ENCODE data around the gene PCDH15. TPM values are rescaled to one million over a fixed set of nuclear protein-coding genes. Genes with fewer than 3 reads are reported as not detected.
"Not testable (repeated sequence)": the region's sequence is repeated elsewhere in the genome, so short reads cannot be mapped to it uniquely, and the experiment has no call there.

Gene PCDH15
- polyA plus RNA-seq, 1 donor, result 1.0 TPM

DNA sequence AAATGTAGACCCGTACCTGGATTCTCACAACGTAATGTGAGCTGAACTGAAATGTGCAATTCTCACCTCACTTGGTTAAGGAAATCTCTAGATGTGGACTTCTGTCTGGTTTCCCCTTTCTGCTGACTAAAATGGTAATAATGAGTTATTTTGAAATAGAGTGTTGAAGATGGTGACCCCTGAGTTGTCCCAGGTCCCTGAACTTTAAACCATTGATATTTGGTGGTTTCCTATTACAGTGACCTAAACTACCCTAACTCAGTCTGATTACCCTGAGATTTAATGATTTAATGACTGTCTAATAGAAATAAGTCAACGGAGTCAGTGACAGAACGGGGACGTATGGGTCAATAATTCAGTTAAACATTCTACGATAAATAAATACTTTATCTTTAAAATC lies 845.9 kb downstream of the PCDH15 start:
- no peak for DNase-seq

DNA sequence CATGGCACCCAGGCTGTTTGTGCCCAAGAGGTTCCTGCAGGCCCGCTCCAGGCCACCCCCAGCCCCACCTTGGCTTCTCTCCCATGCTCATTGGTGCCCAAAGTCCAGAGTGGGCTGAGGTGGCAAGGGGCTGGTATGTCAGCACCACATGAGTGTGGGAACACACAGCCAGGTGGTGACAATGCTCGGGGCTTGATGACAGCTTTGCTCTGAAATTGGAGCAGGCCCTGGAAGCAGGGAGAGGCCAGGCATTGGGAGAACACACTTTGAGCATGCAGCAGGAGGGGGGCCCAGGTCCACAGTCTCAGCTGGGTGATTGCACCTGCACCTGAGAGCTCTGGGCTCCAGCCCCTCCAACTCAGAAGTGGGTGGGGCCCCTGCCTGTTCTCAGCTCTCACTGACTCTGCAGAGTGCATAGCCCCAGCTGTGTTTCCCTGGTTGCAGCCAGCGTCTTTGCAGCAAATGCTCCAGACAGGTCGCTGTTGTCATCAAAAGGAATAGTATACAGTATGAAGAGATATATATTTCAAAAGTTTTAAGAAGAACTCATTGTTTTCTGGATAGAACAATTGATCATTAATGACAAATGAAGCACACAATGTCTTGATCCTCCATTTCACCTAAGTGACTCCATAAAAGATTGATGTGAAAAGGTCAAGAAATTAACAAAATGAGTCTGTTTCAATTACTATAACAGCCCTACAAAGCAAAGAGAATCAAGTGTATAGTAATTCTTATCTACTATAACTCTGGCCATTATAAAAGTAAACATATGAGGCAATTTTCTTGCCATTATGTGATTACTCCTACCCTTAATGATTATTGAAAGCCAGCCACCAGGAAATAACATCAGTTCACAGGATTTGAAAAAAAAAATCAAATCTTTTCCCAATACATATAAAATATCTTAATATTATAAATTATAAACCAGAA lies 848.1 kb downstream of the PCDH15 start:
- DNase-seq, result no peak

DNA sequence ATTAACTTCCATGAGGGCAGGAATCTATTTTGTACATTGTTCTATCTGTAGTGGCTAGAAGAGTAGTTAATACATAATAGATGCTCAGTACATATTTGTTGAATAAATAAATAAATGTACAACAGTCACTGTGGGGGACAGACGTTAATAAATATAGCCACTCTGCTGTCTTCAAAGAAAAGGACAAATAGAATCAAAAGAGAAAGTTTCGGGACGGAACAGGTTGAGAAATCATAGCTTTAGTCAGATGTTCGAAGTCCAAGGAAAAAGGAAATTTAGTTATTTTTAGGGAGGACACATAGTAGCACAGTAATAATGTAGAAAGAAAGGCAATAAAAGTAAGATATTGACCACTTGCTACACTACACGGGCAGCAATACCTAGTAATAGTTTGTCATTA lies 861.4 kb downstream of the PCDH15 start:
- DNase-seq, result no peak

DNA sequence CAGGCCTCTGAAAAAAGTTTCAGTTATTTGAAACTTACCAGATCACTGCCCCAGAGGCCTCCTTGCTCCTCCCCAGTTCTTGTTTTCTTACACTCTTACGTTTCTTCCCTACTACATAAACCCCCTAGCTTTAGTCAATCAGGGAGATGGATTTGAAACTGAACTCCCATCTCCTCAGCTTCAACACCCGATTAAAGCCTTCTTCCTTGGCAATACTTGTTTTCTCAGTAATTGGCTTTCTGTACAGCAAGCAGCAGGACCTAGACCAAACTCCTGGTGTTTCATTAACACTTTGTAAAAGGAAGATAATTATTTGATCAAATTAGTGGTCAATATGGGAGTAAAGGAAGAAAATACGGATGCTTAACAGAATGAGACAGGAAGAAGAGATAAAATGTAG lies 870.4 kb downstream of the PCDH15 start:
- DNase-seq, result no peak

DNA sequence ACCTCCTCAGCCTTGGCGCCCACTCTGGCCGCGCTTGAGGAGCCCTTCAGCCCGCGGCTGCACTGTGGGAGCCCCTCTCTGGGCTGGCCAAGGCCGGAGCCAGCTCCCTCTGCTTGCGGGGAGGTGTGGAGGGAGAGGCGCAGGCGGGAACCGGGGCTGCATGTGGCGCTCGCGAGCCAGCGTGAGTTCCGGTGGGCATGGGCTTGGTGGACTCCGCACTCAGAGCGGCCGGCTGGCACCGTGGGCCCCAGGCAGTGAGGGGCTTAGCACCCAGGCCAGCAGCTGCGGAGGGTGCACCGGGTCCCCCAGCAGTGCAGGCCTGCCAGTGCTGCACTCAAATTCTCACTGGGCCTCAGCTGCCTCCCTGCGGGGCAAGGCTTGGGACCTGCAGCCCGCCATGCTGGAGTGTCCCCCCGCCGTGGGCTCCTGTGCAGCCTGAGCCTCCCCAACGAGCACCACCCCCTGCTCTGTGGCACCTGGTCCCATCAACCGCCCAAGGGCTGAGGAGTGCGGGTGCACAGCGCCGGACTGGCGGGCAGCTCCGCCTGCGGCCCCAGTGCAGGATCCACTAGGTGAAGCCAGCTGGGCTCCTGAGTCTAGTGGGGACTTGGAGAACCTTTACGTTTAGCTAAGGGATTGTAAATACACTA lies 876.9 kb downstream of the PCDH15 start:
- DNase-seq, result not testable (repeated sequence)

DNA sequence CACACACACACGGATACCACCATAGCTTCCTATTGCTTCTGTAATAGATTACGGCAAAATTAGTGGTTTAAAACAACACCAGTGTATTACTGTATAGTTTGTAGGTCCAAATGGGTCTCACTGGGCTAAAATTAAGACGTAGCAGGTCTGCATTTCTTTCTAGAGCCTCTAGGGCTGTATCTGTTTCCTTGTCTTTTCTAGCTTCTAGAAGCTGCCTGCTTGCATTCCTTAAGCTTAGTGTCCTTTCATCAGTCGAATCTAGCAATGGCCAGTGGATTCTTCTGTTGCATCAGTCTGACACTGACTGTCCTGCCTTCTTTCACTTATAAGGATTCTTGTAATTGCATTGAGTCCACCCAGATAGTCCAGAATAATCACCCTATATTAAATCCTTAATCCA lies 882.3 kb downstream of the PCDH15 start:
- DNase-seq, result no peak

DNA sequence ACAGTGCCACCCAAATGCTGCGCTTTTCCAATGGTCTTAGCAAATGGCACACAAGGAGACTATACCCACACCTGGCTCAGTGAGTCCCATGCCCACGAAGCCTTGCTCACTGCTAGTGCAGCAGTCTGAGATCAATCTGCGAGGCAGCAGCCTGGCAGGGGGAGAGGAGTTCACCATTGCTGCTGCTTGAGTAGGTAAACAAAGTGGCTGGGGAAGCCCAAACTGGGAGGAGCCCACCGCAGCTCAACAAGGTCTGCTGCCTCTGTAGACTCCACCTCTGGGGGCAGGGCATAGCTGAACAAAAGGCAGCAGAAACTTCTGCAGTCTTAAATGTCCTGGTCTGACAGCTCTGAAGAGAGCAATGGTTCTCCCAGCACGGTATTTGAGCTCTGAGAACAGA lies 891.2 kb downstream of the PCDH15 start:
- no peak for DNase-seq

DNA sequence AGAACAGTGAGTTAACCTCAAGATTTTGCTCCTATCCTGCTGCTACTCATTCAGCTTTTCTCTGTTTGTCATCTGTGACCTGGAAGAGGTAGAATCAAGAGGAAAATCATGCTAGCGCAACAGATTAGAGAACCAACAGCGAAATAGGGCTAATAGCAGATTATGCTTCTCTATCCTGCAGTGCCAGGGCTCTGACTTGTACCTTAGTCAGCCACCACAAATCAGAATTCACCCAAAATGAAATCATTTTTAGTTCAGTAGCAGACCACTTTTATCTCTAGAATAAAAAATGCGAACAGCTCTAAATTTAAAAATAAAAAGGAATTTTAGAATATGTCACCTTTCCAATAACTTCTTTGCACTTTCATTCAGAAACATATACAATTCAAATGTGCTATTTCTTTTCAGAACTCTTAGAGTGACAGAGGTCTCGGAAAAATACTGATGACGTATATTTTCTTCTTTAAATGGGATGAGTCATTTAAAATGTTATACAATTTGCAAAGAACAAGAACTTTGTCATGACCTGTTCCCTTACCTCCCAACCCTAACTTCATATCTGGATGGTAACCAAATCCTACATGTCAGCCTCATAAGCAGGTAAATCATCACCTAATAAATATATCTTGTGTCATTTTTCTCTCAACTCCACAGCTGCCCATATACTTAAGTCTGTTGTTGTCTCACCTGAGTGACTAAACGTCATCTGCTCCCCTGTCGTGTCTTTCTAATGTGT lies 896.4 kb downstream of the PCDH15 start:
- DNase-seq, result no peak

DNA sequence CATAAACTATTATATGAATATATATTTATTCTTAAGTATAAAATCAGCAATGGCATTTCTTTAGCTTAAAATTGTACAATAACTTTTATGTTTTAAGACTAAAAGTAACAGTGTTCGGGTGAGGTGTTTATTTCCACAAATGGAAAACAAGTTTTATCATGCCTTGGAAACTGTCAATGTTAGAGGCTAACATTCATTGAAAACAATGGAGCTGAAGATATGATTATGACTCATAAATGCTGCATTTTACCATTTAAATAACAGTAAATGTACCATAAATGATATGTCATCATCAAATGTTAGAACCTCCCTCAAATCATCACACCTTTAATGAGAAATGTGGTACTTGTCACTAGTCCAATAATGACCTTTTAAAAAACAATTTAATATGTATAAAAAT lies 897.3 kb downstream of the PCDH15 start:
- no peak for DNase-seq

DNA sequence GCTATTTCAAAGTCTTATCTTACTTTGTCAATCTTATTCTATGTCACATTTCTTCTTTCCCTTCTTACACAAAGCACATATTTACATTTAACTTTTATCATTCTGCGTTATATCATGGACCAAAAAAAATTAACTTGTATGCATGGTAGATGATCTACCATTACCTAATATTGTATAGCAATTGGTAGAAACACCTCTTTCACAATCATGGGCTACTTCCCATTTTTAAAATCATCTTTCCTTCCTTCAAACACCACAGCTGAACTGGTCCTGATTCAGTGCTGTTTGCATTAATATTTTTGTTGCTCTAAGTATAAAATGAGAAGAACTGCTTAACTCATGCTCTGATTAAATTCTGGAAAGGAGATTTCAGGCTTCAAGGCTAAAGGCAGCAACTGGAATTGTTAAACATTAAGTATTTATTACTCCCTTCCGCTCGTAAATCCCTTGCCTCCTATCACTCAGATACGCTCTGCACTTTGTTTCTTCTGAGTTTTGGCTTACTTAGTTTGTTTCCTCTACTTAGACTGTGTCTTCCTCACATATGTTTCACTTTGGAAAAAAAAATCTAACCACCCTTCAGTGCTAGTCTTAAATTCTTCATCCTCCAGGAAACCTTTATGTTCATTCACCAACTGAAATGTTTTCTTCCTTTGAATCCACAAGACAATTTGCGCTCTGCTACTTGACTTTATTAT lies 901.4 kb downstream of the PCDH15 start:
- DNase-seq, result no peak

DNA sequence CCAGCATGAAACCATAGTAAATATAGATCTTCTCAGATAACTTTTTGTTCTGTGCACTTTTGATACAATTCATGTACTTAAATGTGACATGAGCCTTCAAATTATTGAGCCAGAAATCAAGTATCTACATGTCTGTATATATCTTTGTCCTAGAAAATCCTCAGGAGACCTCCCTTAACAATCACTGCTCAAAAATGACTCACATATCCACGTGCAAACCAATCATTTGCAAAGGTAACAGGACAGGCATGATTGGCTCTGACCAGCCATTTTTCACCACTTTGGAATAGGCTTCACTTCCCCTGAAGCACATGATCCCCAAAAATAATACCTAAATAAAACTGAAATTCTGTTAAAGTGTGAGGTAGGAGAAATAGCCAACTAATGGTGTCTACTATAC lies 902.5 kb downstream of the PCDH15 start:
- DNase-seq, result no peak

DNA sequence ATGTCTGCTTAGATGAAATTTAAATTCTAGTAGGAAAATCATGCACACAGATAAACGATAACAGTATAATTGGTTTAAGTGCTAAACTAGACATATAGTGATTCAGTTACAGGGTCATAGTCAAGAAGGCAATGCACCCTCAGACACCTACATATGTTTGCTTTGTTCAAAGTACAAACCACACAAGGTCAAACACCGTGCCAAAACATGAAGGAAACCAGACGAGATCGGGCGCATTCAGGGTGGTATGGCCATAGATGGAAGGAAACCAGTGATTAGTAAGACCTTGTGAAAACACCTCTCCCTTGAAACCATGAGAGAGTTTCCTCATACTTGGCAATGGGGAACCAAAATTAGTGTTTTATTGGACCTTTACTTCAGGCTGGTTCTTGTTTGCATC lies 906.9 kb downstream of the PCDH15 start:
- no peak for DNase-seq

DNA sequence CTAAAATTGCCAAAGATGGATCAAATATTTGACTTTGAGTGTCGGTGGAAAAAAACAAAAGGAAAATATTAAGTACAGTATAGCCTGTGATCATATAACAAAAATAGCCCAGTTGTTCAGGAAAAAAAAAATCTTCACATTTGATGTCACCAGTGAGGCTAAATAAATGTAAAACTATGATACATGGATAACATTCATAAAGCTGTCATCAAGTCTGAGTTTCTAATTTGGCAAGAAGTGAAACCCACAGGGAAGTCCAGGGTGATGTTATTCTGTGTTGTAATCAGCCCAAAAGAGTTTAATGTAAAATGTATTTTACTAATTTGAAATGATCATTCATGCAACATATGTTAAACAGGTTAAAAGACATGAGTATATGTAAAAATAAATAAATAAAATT lies 908.0 kb downstream of the PCDH15 start:
- no peak for DNase-seq

DNA sequence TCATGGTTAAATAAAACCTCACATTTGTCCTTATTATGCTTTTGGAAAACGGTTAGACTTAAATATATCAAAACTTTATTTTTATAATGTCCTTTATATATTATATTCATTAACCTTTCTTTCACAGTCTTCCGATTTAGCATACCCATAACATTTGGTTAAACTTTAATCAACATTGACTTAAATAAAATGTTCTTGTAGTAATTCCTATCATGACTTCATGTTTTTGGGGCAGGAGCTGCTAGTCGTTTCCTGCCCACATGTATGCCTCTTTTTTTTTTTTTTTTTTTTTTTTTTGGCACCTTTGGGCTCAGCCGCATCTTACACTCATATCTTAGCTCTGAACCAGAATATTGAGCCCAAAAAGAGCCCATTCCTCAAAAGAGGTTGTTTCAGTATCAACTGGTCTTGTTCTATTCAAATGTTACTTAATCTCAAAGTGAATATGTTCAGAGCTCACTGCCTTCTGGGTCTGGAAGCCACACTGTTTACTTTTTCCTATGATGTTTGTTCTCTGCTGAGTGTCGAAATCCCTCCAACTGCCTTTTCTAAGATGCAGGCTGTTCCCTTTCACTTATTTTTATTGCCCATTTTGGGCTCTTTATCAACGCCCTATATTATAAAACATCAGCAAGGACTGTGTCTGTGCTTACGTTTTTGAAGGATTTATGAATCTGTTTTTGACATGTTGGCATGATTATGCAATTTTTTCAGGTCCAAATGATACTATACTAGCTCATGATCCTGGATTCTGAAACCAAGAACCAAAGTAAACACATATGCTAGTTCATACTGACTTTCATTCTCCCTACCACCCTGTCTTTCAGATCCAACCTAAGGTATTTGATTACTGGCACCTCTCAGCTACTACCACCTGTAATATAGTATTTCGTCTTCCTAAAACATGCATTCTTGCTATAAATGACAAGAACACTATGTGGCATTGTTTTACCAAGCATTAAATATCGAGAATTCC lies 914.4 kb downstream of the PCDH15 start:
- DNase-seq, result no peak

DNA sequence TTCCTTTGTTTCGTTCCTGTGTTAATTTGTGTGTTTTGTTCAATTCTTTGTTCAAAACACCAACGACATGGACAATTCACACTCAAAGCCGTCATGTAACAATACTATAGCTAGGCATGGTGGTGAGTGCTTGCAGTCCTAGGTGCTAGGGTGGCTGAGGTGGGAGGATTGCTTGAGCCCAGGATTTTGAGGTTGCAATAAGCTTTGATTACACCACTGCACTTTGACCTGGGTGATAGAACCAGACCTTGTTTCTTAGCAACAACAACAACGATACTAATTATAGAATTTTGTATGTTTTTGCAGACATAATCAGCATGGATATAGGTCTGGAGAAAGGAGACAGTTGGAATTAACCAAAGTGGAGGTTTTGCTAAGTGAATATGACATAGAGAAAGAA lies 936.2 kb downstream of the PCDH15 start:
- no peak for DNase-seq

DNA sequence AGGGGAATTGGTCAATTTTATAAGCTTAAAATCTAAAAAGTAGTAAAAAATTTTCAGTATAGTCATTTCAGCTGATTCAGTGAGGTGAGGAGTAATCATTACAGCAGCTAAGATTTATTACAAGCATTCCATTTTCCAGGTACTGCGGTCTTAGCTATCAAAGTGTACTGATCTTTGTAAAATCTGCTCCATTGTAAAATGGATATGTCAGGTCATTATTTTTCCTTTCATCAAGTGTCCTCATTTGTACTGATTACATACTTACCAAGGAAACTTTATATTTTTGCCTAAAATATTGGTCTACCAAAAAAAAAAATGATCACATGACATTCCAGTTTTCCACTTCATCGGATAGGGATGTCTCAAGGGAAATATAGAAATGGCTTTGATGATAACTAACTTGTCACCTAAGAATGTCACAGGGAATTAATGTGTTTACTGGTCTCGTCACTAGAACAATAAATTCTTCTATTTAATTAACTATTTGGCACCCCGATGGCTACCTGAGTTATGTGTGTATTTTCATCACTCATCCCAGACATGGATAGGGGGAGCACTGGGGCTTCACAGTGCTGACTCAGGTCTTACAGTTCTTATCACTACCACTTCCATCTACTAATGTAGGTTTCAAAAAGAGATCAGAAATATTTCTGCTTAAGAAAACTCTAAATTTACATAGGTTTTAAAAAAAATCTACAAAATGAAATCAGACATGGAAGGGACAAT lies 948.4 kb downstream of the PCDH15 start:
- no peak for DNase-seq

DNA sequence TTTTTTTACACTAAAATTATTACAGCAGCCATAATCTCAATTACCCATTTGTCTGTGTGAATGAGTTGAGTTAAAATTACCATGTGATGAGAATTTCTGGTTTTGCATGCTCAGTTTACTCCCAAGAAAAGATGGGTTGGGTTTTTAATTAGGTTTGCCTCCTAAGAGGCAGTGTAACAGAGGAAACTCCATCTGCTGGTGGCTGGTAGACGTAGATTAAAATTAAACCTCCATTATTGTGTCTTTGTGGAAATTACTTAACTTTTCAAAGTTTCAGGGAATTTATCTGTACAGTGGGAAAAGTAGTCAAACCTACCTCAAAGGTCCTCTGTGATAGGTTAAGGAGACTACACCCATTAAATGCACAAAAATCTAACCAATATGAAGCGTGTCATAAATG lies 954.2 kb downstream of the PCDH15 start:
- DNase-seq, result no peak

DNA sequence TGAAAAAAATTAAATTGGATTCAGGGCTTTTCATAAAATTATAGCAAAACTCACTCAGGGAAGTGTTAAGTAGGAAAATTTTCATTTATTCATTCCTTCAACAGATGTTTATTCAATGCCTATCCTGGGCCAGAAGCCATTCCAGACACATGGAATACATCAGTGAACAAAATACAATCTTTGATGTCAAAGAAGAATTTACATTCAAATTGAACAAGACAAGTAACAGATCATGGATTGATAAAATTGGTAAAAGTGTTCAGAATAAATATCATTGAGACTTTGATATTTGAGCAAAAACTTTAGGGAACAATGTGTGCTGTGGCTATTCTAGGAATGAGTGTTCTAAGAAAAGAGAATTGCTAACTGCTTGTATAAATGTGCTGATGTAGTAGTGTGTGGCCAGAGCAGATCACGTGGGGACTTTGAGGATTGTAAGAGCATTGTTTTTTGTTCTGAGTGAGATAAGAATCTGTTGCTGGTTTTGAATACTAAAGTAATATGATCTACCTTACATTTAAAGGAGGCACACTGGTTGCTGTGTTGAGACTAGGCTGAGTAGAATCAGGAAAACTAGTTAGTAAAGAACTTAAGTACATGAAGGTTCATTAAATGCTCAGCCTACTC lies 957.2 kb downstream of the PCDH15 start:
- DNase-seq, result peak; percentile 15

DNA sequence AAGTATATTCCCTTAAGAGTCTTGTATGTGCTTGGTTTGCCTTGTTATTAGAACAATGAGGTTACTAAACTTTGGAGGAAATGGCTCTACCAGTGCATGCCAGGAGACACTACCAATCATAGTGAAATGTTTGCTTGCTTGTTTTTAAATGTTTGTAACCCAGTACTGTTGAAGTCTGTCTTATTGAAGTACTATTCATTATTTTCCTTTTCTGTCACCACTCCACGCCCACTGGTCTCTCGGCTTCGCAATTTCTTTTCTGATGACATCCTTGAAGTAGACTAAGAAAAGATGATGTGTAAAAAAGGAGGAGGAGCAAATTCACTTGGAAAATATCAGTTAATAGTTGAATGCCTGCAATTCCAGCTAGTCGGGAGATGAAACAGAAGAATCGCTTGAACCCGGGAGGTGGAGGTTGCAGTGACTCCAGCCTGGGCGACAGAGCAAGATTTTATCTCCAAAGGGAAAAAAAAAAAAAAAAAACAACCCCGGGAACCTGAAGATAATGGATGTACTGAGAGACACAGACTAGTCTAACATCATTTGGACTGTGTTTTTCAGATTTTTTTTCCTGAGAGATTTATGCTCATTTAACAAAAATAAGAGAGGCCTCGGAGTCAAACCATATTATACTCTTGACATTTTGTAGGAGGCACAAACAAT lies 959.4 kb downstream of the PCDH15 start:
- DNase-seq, result no peak

DNA sequence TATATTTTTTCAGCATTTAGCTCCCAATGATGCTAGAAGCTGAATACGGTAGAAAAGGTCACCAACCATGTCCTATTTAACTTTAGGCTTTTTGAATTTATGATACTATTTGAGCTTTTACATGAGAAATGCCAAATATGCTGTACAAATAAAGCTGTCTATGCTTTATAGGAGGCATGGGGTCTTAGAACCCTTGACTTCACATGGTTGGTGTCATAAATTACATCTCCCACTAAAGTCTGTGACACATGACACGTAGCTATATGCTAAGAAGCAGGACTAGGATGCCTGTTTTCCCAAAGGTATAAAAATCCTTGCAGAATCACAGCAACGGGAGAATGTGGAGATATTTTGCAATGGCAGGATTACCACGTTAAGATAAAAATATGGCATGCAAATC lies 960.4 kb downstream of the PCDH15 start:
- no peak for DNase-seq

Measured in hindlimb muscle (tissue), 1 donor.